ENCODE data around the gene NCMAP. TPM values are rescaled to one million over a fixed set of nuclear protein-coding genes. Genes with fewer than 3 reads are reported as not detected.

Gene NCMAP
- total RNA-seq, 1 donor from 2014 or later = 0.25 TPM

DNA sequence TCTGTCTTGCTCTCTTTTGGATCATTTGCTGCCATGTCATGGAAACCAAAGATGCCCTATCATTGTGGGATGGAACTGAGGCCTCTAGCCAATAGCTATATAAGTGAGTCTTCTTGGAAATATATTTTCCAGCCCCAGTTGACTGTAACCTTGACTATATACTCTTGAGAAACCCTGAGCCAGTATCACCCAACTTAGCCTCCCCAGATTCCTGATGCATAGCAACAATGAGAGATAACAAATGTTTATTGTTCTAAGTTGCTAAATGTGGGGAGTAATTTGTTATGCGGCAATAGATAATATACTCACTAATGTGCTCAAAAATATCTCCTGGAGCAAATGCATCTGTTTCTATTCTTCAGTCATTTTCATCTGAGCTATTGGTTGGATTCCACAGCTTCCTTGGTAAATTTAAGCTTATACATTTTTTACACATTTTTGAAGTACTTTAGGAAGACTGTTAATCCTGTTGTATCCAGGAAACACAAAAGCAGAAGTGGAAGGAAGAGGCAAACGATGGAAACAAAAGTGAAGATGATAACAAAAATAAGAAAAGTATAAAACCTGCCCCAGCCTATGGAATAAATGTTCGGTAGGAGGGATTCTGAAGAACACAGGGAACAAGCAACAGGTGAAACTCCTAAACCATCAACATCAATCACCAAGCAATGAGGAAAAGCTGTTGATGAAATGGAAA lies 80.9 kb downstream of the NCMAP start:
- H3K4me3 ChIP-seq = no peak overlapping the region
- no peaks in the 10 kb centered on the region for H3K27me3 ChIP-seq
- H3K9me3 ChIP-seq = no peaks in the 10 kb centered on the region
- intact Hi-C loops (cut with DNase I) = loop anchor here (10.0 kb wide), 1 partner anchor 442 kb away; no protein-coding TSS in a partner anchor
- no peak overlapping the region for H3K27ac ChIP-seq
- H3K4me1 ChIP-seq = peaks cover 8% of the 10 kb centered on the region
- TF ChIP-seq POLR2A (IDR thresholded peaks at IDR 0.05) = no peak
- no peak for TF ChIP-seq POLR2AphosphoS5 (IDR thresholded peaks at IDR 0.05; ENCODE audit: insufficient read depth in 1 of 2, low read depth in 1 of 2)
- TF ChIP-seq, protein P1, sequence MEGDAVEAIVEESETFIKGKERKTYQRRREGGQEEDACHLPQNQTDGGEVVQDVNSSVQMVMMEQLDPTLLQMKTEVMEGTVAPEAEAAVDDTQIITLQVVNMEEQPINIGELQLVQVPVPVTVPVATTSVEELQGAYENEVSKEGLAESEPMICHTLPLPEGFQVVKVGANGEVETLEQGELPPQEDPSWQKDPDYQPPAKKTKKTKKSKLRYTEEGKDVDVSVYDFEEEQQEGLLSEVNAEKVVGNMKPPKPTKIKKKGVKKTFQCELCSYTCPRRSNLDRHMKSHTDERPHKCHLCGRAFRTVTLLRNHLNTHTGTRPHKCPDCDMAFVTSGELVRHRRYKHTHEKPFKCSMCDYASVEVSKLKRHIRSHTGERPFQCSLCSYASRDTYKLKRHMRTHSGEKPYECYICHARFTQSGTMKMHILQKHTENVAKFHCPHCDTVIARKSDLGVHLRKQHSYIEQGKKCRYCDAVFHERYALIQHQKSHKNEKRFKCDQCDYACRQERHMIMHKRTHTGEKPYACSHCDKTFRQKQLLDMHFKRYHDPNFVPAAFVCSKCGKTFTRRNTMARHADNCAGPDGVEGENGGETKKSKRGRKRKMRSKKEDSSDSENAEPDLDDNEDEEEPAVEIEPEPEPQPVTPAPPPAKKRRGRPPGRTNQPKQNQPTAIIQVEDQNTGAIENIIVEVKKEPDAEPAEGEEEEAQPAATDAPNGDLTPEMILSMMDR (IDR thresholded peaks at IDR 0.05) = no peak
- no peaks in the 10 kb centered on the region for H3K36me3 ChIP-seq
- DNase-seq (ENCODE audit: extremely low spot score in 2 of 2) = no peak

DNA sequence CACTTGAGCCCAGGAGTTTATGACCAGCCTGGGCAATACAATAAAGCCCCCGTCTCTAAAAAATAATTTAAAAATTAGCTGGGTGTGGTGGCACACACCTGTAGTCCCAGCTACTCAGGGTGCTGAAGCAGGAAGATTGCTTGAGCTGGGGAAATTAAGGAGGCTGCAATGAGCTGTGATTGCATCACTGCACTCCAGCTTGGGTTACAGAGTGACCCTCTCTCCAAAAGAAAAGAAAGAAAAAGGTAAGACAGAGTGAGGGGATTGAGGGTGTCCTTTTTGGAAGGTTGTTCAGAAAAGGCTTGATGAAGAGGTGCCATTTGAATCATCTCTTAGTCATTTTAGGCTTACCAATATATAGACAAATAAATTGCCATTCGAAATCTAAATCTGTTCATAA lies 83.2 kb downstream of the NCMAP start:
- no peaks in the 10 kb centered on the region for H3K27me3 ChIP-seq

GRCh38 chr1:24639881-24640280 lies 84.0 kb downstream of the NCMAP start:
- H3K4me3 ChIP-seq = no peak overlapping the region
- H3K9me3 ChIP-seq = no peaks in the 10 kb centered on the region
- H3K27ac ChIP-seq = no peak overlapping the region
- intact Hi-C loops (cut with DNase I) = loop anchor here (10.0 kb wide), 1 partner anchor 445 kb away; no protein-coding TSS in a partner anchor
- H3K4me1 ChIP-seq = peaks cover 24% of the 10 kb centered on the region
- no peak for DNase-seq (ENCODE audit: extremely low spot score in 2 of 2)
- peak in 1 of 2 donors; percentile 8 for TF ChIP-seq POLR2AphosphoS5 (IDR thresholded peaks at IDR 0.05; ENCODE audit: insufficient read depth in 1 of 2, low read depth in 1 of 2)
- no peak for TF ChIP-seq POLR2A (IDR thresholded peaks at IDR 0.05)
- H3K27me3 ChIP-seq = no peaks in the 10 kb centered on the region
- no peaks in the 10 kb centered on the region for H3K36me3 ChIP-seq

More for the DNA sequence above, 83.2 kb downstream of the NCMAP start:
- Histone ChIP-seq H3K27ac (no peak overlapping the region), H3K4me1 (peaks cover 16% of the 10 kb centered on the region), H3K4me3 (no peak overlapping the region), H3K36me3 (no peaks in the 10 kb centered on the region), H3K9me3 (no peaks in the 10 kb centered on the region)
- intact Hi-C loops (cut with DNase I) = loop anchor here (10.0 kb wide), 1 partner anchor 444 kb away; no protein-coding TSS in a partner anchor
- DNase-seq (ENCODE audit: extremely low spot score in 2 of 2) = no peak
- TF ChIP-seq POLR2A (IDR thresholded peaks at IDR 0.05) (no peak), POLR2AphosphoS5 (IDR thresholded peaks at IDR 0.05; ENCODE audit: insufficient read depth in 1 of 2, low read depth in 1 of 2) (no peak)
- TF ChIP-seq, protein P1 (IDR thresholded peaks at IDR 0.05) = no peak

DNA sequence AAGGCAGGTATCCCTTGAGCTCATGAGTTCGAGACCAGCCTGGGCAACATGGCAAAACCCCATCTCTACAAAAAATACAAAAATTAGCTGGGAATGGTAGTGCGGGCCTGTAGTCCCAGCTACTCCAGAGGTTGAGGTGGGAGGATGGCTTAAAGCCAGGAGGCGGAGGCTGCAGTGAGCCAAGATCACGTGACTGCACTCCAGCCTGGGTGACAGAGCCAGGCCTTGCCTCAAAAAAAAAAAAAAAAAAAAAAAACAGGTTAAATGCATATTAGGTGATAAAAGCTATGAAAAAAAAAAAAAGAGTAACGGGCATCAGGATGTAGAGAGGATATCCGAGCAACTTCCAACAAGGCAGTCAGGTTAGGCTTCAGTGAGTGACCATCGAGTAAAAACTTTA lies 84.4 kb downstream of the NCMAP start:
- TF ChIP-seq, protein P1 (IDR thresholded peaks at IDR 0.05) = no peak
- TF ChIP-seq POLR2A (IDR thresholded peaks at IDR 0.05) = no peak
- TF ChIP-seq POLR2AphosphoS5 (IDR thresholded peaks at IDR 0.05; ENCODE audit: insufficient read depth in 1 of 2, low read depth in 1 of 2) = no peak
- Histone ChIP-seq H3K27me3 (no peaks in the 10 kb centered on the region), H3K9me3 (no peaks in the 10 kb centered on the region), H3K4me1 (peaks cover 28% of the 10 kb centered on the region), H3K4me3 (no peak overlapping the region), H3K27ac (no peak overlapping the region), H3K36me3 (no peaks in the 10 kb centered on the region)
- DNase-seq (ENCODE audit: extremely low spot score in 2 of 2) = no peak
- intact Hi-C loops (cut with DNase I) = no loop called here

- intact Hi-C loops (cut with DNase I) = no loop called here
- H3K36me3 ChIP-seq = peaks cover 3 to 10% of the 10 kb centered on the region in 2 donors
- H3K27ac ChIP-seq = peak overlapping the region; percentile 100
- TF ChIP-seq POLR2AphosphoS5 (IDR thresholded peaks at IDR 0.05; ENCODE audit: insufficient read depth in 1 of 2, low read depth in 1 of 2) (no peak), POLR2A (IDR thresholded peaks at IDR 0.05) (no peak)
- TF ChIP-seq, protein P1 (IDR thresholded peaks at IDR 0.05) = no peak
- no peaks in the 10 kb centered on the region for H3K27me3 ChIP-seq
- H3K4me1 ChIP-seq = peaks cover 41% of the 10 kb centered on the region
- DNase-seq (ENCODE audit: extremely low spot score in 2 of 2) = peak in 1 of 2 donors; percentile 88
- peak overlapping the region; percentile 98 for H3K4me3 ChIP-seq
- H3K9me3 ChIP-seq = no peaks in the 10 kb centered on the region
Measured at GRCh38 chr1:24641646-24642151, 85.8 kb downstream of the NCMAP start.

Measured in vagina (tissue), 2 donors.